GM12891 (cell line): ENCODE measurements around the gene TEX29.

Experiments
- DNase-seq: peaks from one replicate; pipeline ENCODE4 v3.0.0; 2011; ENCODE audit warnings: low spot score; ENCODE audit not compliant: insufficient read length
- FAIRE-seq: peaks from 2 replicates; lab custom pipeline; 2011; peaks lifted over from hg19 to GRCh38; lab: Jason Lieb, UNC
- PAX5 ChIP-seq: IDR thresholded peaks from 2 replicates; pipeline ENCODE4 v1.6.1; 2011; ENCODE audit warnings: low read length, moderate library complexity, mild to moderate bottlenecking; ENCODE audit not compliant: insufficient read depth, severe bottlenecking
- POLR2A ChIP-seq: IDR thresholded peaks from 2 replicates; pipeline ENCODE4 v1.6.1; 2011; ENCODE audit warnings: low read depth, low read length, control low read depth
- POLR2AphosphoS5 ChIP-seq: IDR thresholded peaks from 2 replicates; pipeline ENCODE4 v1.6.1; 2011; ENCODE audit warnings: low read depth, low read length, control low read depth
- POU2F2 ChIP-seq: IDR thresholded peaks from 2 replicates; pipeline ENCODE4 v1.6.1; 2011; ENCODE audit warnings: low read depth, mild to moderate bottlenecking, control low read depth, low read length, moderate library complexity
- SPI1 ChIP-seq: IDR thresholded peaks from 2 replicates; pipeline ENCODE4 v1.6.1; 2011; ENCODE audit warnings: low read depth, low read length, control low read depth
- TAF1 ChIP-seq: IDR thresholded peaks from 2 replicates; pipeline ENCODE4 v1.6.1; 2011; ENCODE audit warnings: low read depth, low read length, control low read depth

TEX29 gene

DNA sequence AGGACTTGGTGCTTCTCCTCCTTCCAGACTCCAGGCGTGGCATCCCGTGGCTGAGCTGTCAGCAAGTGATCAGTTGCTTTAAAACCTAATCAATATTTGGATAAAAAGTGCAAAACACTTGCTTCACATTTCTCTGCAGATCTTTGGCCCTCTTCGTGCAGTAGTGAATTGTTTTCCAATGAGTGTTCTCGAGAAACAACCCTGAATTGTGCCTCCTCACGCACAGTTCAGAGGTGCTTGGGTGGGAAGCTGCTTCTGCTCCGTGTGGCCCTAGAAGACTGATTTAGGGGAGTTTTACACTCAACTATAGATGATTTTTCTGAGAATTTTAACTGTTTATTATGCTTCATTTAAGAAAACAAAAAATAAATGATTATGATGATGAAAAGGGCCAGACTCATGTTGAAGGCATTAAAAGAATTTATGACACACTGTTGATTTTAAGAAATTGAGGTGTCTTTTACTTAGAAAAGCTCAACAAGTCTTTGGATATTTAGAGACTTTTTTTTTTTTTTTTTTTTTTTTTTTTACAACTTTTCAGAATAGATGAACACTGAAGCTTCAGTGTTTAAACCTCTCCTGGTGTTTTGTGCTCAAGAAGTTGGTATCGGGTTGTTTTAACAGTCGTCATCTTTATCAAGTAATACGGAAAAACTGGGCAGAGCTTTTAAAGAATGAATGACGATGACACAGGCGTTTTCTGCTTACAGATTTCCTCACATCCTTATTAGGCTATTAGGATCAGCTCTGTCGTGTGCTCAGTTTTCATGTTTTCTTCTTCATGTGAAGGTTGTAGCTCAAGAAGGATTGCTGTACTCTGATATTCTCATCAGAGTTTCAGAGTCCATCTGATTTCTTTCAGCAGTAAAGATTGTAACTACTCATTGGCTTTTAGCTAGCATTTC, 39.5 kb upstream of the TEX29 start:
- FAIRE-seq = no peak
- no peak for DNase-seq
- no peak for TF ChIP-seq PAX5
- TF ChIP-seq TAF1 = no peak
- no peak for TF ChIP-seq POLR2A
- no peak for TF ChIP-seq SPI1
- no peak for TF ChIP-seq POLR2AphosphoS5
- TF ChIP-seq POU2F2 = no peak

DNA sequence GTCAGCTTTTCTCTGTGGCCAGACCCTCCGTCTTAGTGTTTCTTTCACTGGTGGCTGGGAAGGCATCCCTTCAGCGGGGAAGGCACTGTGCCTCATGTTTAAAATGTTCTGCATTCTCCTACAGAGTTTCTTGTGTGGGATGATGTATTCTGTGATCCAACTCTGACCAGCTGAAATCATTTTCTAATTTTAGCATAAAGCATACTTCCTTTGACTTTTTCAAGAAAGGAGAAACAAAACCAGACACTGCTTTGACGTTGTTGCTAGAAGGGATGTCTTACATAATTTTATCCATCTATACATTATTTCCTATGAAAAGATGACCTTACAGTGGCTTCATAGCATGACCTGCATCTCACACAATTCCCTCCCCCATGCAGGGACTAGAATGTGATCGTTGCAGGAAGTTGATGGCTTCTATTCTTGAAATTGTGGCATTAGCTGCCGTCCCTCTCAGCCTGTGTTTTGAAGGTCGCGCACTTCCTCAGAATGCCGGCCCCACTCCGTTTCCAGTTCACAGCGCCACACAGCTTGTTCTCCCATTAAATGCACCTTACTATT, 38.6 kb upstream of the TEX29 start:
- FAIRE-seq = no peak
- no peak for DNase-seq
- TF ChIP-seq SPI1 = no peak
- TF ChIP-seq TAF1 = no peak
- no peak for TF ChIP-seq PAX5
- no peak for TF ChIP-seq POLR2A
- no peak for TF ChIP-seq POLR2AphosphoS5
- TF ChIP-seq POU2F2 = no peak

DNA sequence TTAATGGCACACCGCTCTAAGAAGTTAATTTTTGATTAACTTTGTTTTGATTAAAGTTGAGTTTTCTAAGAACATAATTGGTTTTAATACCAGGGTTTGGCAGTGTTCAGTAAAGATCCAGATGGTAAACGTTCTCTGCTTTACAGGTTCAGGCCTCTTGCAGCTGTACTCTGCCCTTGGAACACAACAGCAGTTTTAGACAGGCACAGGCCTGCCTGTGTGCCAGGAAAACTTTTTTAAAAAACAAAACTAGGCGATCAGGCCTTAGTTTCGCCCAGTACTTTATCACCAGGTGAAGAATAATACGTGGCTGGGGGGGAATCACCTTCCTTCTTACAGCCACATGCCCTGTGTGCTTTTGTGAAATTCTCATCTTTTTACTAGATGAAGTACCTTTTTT, 38.0 kb upstream of the TEX29 start:
- FAIRE-seq (no peak), DNase-seq (no peak)
- TF ChIP-seq SPI1 (no peak), POLR2AphosphoS5 (no peak), POLR2A (no peak), PAX5 (no peak), POU2F2 (no peak), TAF1 (no peak)

DNA sequence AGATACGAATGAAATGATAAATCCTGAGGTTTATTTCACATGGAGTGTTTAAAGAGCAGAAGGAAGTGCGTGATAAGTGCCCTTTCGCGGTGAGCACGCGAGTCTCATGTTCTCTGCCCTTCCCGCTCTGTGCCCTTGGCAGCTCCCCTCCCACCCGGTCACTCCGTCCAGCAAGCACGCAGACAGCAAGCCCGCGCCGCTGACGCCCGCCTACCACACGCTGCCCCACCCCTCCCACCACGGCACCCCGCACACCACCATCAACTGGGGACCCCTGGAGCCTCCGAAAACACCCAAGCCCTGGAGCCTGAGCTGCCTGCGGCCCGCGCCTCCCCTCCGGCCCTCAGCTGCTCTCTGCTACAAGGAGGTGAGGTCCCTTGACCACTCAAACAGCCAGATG, 37.4 kb upstream of the TEX29 start:
- FAIRE-seq (no peak), DNase-seq (no peak)
- TF ChIP-seq SPI1 = no peak
- no peak for TF ChIP-seq POLR2AphosphoS5
- TF ChIP-seq POLR2A = no peak
- TF ChIP-seq POU2F2 = no peak
- no peak for TF ChIP-seq PAX5

DNA sequence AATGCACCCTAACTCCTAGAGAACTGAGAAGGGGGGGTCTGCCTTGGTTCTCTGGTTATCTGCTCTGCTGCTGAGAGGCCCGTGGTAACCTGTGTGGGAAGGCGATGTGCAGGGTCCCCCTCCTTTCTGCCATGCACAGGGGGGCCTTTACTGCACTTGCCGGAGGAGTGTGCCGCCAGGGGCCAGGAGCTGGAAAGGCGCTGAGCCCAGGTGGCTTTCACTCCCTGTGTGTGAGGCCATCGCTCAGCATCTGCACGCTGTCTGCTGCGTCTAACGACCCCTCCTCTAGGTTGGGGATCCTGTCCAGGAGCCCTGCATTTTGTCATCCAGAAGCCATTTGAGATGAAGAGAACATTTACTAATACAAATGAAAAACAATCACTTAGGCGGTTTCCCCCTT, 37.0 kb upstream of the TEX29 start:
- no peak for DNase-seq
- TF ChIP-seq POU2F2 (0 out of 2 replicates have a peak, but pooled peaks have one; percentile 20), POLR2A (no peak)
- no peak for FAIRE-seq

DNA sequence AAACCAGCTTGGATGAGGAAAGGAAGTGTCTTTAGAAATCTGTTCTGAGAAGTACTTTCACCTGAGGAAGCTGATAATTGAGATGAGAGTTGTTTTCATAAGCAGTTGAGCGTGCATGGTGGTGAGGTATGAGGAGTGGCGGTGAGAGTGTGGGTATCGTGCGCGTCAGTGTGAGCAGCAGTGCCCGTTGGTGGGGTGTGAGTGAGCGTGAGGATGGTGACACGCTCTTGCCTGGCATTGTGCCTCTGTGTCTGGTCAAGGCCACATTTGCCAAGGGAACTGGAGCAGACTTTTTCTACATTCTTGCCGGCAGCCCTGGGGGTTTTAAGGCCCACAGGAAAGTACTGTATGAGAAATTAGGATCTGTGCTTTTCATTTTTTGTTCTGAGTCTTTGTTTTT, 36.5 kb upstream of the TEX29 start:
- FAIRE-seq (no peak), DNase-seq (no peak)
- TF ChIP-seq POU2F2 (no peak), PAX5 (no peak), SPI1 (no peak), TAF1 (no peak), POLR2AphosphoS5 (no peak), POLR2A (no peak)

DNA sequence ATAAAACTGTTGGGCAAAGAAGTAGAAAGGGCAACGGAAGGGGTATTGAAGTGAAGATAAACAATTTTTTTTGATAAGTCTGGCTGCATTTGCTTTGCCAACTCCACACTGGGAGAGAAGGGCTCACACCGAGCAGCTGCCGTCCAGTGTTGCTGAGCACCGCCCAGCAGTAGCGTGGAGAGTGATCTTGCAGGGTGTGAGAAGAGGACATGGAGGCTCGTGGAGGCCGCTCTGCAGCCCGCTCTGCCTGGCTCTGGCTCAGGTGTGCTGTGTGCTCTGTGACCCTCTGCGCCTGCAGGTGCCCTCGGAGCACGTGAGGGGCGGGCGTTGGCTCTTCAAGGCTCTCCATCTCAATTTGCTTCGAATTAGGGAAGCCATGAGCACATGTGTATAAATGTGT, 35.9 kb upstream of the TEX29 start:
- no peak for TF ChIP-seq POU2F2
- no peak for TF ChIP-seq TAF1
- no peak for TF ChIP-seq POLR2AphosphoS5
- no peak for TF ChIP-seq SPI1
- TF ChIP-seq PAX5 = no peak
- no peak for TF ChIP-seq POLR2A
- no peak for DNase-seq
- FAIRE-seq = no peak

DNA sequence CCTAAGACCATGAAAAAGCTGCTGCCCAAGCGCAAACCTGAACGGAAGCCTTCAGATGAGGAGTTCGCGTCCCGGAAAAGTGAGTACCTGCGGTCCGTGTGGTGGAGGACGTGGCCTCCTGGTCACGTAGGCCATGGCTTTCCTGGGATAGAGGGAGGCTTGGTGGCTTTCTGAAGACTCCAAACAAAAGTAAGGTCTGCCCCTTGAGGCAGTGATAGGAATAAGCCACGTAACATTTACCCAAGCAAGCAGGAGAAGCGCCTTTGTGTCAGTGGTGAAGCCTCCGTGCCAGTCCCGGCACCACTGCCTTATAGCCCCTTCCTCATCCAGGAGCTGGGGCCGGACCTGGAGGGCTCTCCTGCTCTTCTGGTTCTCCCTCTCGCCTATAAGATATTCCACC, 34.3 kb upstream of the TEX29 start:
- DNase-seq (no peak), FAIRE-seq (no peak)
- TF ChIP-seq POLR2A = no peak
- TF ChIP-seq PAX5 = no peak
- no peak for TF ChIP-seq TAF1
- no peak for TF ChIP-seq POU2F2

DNA sequence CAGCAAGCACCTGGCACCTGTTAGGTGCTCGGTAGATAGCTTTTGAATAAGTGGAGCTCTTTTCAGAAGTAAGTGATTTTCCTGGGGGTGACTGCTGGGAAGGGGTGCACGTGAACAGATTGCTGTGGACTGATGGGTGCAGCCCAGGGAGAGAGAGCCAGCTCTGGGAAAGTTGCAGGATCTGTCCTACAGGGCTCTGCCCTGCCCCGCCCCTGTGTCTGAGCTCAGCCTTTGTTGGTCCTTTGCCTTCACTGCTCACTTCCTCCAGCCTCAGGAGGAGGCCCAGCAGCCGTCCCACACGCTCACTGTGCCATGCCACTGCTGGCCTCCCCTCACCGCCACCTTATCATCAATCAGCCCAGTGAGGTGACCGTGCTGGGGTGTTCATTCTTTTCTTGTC, 33.7 kb upstream of the TEX29 start:
- FAIRE-seq = no peak
- DNase-seq = no peak
- TF ChIP-seq PAX5 (no peak), POLR2A (no peak), POLR2AphosphoS5 (no peak), TAF1 (no peak), POU2F2 (no peak), SPI1 (no peak)

DNA sequence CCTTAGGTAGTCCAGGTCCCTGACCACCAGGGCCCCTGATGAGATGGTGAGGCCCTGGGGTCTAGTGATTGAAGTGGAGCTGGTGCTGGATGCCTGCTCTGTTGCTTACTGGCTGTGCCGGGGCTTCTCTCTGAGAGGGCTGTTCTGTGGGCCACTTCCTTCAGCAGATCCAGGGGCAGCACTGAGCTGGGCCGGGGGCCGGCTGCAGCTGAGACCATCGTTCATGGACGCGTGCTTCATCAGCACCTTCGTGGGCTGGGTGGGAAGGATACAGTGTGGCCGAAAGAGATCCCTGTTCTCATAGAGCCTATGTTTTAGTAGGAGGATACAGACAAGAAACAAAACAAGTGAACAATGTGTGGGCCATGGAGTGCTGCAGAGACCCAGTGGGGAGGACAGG, 33.2 kb upstream of the TEX29 start:
- DNase-seq (no peak), FAIRE-seq (no peak)
- TF ChIP-seq SPI1 (no peak), POU2F2 (no peak), PAX5 (no peak), POLR2A (no peak), TAF1 (no peak), POLR2AphosphoS5 (no peak)
